ENCODE measurements around the gene CRYBG1.
"Not testable (repeated sequence)": the region's sequence is repeated elsewhere in the genome, so short reads cannot be mapped to it uniquely, and the experiment has no call there.

The CRYBG1 gene

DNA sequence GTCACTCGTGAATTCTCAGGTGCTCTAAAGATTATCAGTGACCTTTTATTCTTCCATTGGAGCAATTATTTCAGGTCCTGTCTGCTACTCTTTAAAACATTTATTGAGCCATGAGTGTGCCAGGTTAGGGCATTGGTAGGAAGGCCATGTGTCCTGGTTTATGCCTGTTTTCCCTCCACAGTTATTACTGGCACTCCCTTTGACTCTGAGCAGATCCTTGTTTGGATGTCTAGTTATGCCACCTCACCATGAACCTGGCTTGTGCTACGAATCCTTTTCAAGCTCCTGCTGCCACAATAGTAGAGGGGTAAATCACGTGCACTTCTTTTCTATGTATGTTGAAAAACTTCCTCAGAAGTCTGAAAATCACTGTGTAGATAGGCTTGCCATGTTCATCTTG lies 27.4 kb downstream of the CRYBG1 start:
- Mint-ChIP-seq H3K4me3 (no peak overlapping the region), H3K9me3 (no peaks in the 10 kb centered on the region), H3K27me3 (no peaks in the 10 kb centered on the region), H3K4me1 (ENCODE audit: low read depth) (peaks cover 8% of the 10 kb centered on the region), H3K27ac (no peak overlapping the region), H3K36me3 (ENCODE audit: low read depth) (no peaks in the 10 kb centered on the region)
- intact Hi-C loops (cut with micrococcal nuclease): no loop called here

DNA sequence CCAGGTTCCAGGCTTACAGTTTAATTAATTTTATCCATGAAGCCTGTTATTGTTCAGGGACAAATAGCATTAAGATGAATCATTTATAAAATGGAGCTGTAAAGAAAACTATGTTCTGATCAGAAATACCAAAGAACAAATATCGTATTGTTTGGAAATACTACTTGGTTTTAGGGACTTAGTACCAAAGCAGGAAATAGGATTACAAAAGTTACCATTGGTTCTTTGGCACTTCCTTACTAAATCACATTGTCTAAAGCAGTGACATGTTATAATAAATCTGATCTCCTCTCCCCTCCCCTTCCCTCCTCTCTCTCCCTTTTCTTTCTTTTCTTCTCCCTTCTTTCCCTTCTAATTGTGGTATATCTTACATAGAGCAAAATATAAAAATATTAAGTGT lies 29.6 kb downstream of the CRYBG1 start:
- Mint-ChIP-seq H3K9me3 (no peaks in the 10 kb centered on the region), H3K36me3 (ENCODE audit: low read depth) (no peaks in the 10 kb centered on the region), H3K27me3 (peaks cover 2% of the 10 kb centered on the region), H3K4me1 (ENCODE audit: low read depth) (no peaks in the 10 kb centered on the region), H3K27ac (no peak overlapping the region), H3K4me3 (no peak overlapping the region)
- intact Hi-C loops (cut with micrococcal nuclease): no loop called here

GRCh38 chr6:106396426-106397220 lies 36.1 kb downstream of the CRYBG1 start:
- Mint-ChIP-seq H3K9me3 (no peaks in the 10 kb centered on the region), H3K36me3 (ENCODE audit: low read depth) (no peaks in the 10 kb centered on the region), H3K27me3 (peaks cover 7% of the 10 kb centered on the region), H3K4me1 (ENCODE audit: low read depth) (no peaks in the 10 kb centered on the region), H3K27ac (no peak overlapping the region), H3K4me3 (no peak overlapping the region)
- intact Hi-C loops (cut with micrococcal nuclease): no loop called here

DNA sequence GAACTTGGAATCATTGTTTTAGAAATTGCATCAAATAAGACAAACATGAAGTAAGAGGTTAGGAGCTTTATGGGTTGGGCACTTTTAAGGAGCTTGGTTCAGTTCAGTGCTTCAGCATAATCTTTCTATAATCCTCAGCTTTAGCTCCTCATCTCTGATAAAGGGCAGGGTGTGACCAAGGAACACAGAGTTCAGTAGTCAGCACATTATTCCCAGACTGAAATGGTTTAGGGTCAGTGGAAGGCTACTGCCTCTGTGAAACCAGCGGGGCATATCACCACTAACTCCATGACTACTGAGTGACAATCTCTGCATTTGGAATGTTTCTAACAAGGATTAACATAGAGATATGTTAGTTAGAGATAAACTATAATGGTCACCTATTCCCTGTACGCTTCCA lies 36.9 kb downstream of the CRYBG1 start:
- no peaks in the 10 kb centered on the region for H3K9me3 Mint-ChIP-seq
- H3K27me3 Mint-ChIP-seq: peaks cover 7% of the 10 kb centered on the region
- intact Hi-C loops (cut with micrococcal nuclease): no loop called here
- no peak overlapping the region for H3K4me3 Mint-ChIP-seq
- no peak overlapping the region for H3K27ac Mint-ChIP-seq
- no peaks in the 10 kb centered on the region for H3K4me1 Mint-ChIP-seq (ENCODE audit: low read depth)
- H3K36me3 Mint-ChIP-seq (ENCODE audit: low read depth): no peaks in the 10 kb centered on the region

GRCh38 chr6:106398621-106399020 lies 38.1 kb downstream of the CRYBG1 start:
- H3K4me1 Mint-ChIP-seq (ENCODE audit: low read depth): no peaks in the 10 kb centered on the region
- no peaks in the 10 kb centered on the region for H3K36me3 Mint-ChIP-seq (ENCODE audit: low read depth)
- intact Hi-C loops (cut with micrococcal nuclease): no loop called here
- no peak overlapping the region for H3K4me3 Mint-ChIP-seq
- no peak overlapping the region for H3K27ac Mint-ChIP-seq
- H3K27me3 Mint-ChIP-seq: peaks cover 7% of the 10 kb centered on the region
- H3K9me3 Mint-ChIP-seq: no peaks in the 10 kb centered on the region

DNA sequence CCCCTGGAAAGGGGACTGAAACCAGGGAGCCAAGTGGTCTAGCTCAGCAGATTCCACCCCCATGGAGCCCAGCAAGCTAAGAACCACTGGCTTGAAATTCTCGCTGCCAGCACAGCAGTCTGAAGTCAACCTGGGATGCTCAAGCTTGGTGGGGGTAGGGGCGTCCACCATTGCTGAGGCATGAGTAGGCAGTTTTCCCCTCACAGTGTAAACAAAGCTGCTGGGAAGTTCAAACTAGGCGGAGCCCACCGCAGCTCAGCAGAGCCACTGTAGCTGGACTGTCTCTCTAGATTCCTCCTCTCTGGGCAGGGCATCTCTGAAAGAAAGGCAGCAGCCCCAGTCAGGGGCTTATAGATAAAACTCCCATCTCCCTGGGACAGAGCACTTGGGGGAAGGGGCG lies 44.5 kb downstream of the CRYBG1 start:
- peaks cover 13% of the 10 kb centered on the region for H3K27me3 Mint-ChIP-seq
- peaks cover 12% of the 10 kb centered on the region for H3K9me3 Mint-ChIP-seq
- H3K36me3 Mint-ChIP-seq (ENCODE audit: low read depth); intact Hi-C loops (cut with micrococcal nuclease); H3K4me3 Mint-ChIP-seq; H3K27ac Mint-ChIP-seq; H3K4me1 Mint-ChIP-seq (ENCODE audit: low read depth): not testable (repeated sequence)

DNA sequence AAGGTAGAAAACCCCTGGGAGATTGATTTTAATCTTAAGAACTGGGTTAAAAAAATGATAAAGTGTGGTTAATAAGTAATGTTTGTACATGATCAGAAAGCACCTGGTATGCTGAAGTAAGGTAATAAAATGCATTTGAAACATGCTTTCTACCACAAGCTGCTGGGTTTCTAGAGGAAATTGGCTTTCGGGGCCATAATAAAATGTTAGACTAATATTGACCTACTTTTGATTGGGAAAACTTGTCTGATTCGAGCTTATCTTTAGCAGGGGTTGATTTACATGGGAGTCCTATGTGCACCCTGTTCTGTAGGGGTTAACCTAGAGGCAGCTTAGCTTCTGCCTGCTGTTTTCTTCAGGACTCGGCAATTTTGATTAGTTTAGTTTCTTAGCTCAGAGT lies 50.5 kb downstream of the CRYBG1 start:
- Mint-ChIP-seq H3K4me1 (ENCODE audit: low read depth) (peaks cover 11% of the 10 kb centered on the region), H3K4me3 (no peak overlapping the region), H3K27ac (no peak overlapping the region)

GRCh38 chr6:106411643-106412200 lies 51.2 kb downstream of the CRYBG1 start:
- no peak overlapping the region for H3K27ac Mint-ChIP-seq

More for the DNA sequence above, 50.5 kb downstream of the CRYBG1 start:
- peaks cover 14% of the 10 kb centered on the region for H3K27me3 Mint-ChIP-seq
- H3K36me3 Mint-ChIP-seq (ENCODE audit: low read depth): no peaks in the 10 kb centered on the region
- H3K9me3 Mint-ChIP-seq: peaks cover 12% of the 10 kb centered on the region
- intact Hi-C loops (cut with micrococcal nuclease): no loop called here

GRCh38 chr6:106413016-106413415 lies 52.5 kb downstream of the CRYBG1 start:
- Mint-ChIP-seq H3K27me3 (peaks cover 10% of the 10 kb centered on the region), H3K4me3 (no peak overlapping the region), H3K4me1 (ENCODE audit: low read depth) (peaks cover 13% of the 10 kb centered on the region), H3K36me3 (ENCODE audit: low read depth) (no peaks in the 10 kb centered on the region), H3K9me3 (peaks cover 1% of the 10 kb centered on the region), H3K27ac (no peak overlapping the region)
- intact Hi-C loops (cut with micrococcal nuclease): no loop called here

More at GRCh38 chr6:106411643-106412200, 51.2 kb downstream of the CRYBG1 start:
- intact Hi-C loops (cut with micrococcal nuclease): no loop called here
- Mint-ChIP-seq H3K36me3 (ENCODE audit: low read depth) (no peaks in the 10 kb centered on the region), H3K4me1 (ENCODE audit: low read depth) (peaks cover 13% of the 10 kb centered on the region), H3K9me3 (peaks cover 12% of the 10 kb centered on the region), H3K4me3 (no peak overlapping the region), H3K27me3 (peaks cover 15% of the 10 kb centered on the region)

GRCh38 chr6:106413722-106414121 lies 53.2 kb downstream of the CRYBG1 start:
- Mint-ChIP-seq H3K27ac (no peak overlapping the region), H3K27me3 (peaks cover 11% of the 10 kb centered on the region), H3K36me3 (ENCODE audit: low read depth) (no peaks in the 10 kb centered on the region), H3K9me3 (no peaks in the 10 kb centered on the region), H3K4me3 (no peak overlapping the region), H3K4me1 (ENCODE audit: low read depth) (peaks cover 13% of the 10 kb centered on the region)
- intact Hi-C loops (cut with micrococcal nuclease): no loop called here

DNA sequence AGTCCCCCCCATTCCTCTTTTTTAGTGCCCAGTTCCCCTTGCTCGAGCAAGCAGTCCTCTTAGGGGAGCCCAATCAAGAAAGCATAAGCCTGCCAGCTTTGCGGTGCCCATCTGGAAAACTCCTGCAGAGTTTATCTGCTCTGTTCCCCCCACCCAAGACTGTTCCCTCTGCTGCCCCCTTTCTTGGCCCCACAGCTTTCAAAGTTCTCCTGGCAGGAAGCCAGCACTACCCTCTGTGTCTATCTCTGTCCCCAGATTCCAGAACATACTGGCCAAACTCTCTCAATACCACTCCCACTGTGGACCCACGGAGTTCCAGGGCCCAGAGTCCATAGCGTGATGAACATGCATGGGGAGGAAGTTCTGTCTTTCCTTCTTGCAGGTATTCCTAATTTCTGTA lies 55.4 kb downstream of the CRYBG1 start:
- no peak overlapping the region for H3K27ac Mint-ChIP-seq
- intact Hi-C loops (cut with micrococcal nuclease): no loop called here
- no peaks in the 10 kb centered on the region for H3K9me3 Mint-ChIP-seq
- H3K36me3 Mint-ChIP-seq (ENCODE audit: low read depth): no peaks in the 10 kb centered on the region
- peaks cover 6% of the 10 kb centered on the region for H3K27me3 Mint-ChIP-seq
- H3K4me1 Mint-ChIP-seq (ENCODE audit: low read depth): peaks cover 13% of the 10 kb centered on the region
- H3K4me3 Mint-ChIP-seq: no peak overlapping the region

GRCh38 chr6:106417572-106418147 lies 57.1 kb downstream of the CRYBG1 start:
- no peak overlapping the region for H3K4me3 Mint-ChIP-seq
- no peak overlapping the region for H3K27ac Mint-ChIP-seq
- peaks cover 13% of the 10 kb centered on the region for H3K4me1 Mint-ChIP-seq (ENCODE audit: low read depth)
- H3K36me3 Mint-ChIP-seq (ENCODE audit: low read depth): no peaks in the 10 kb centered on the region
- intact Hi-C loops (cut with micrococcal nuclease): no loop called here
- H3K27me3 Mint-ChIP-seq: peaks cover 6% of the 10 kb centered on the region
- H3K9me3 Mint-ChIP-seq: no peaks in the 10 kb centered on the region

- H3K4me1 Mint-ChIP-seq (ENCODE audit: low read depth): peaks cover 8% of the 10 kb centered on the region
- intact Hi-C loops (cut with micrococcal nuclease): no loop called here
- no peaks in the 10 kb centered on the region for H3K9me3 Mint-ChIP-seq
Observed at GRCh38 chr6:106419900-106420613, 59.5 kb downstream of the CRYBG1 start.

GRCh38 chr6:106421496-106421895 lies 61.0 kb downstream of the CRYBG1 start:
- intact Hi-C loops (cut with micrococcal nuclease): no loop called here
- no peak overlapping the region for H3K4me3 Mint-ChIP-seq

More at GRCh38 chr6:106419900-106420613, 59.5 kb downstream of the CRYBG1 start:
- H3K27me3 Mint-ChIP-seq: peaks cover 6% of the 10 kb centered on the region
- no peak overlapping the region for H3K27ac Mint-ChIP-seq
- no peaks in the 10 kb centered on the region for H3K36me3 Mint-ChIP-seq (ENCODE audit: low read depth)
- no peak overlapping the region for H3K4me3 Mint-ChIP-seq

More at GRCh38 chr6:106421496-106421895, 61.0 kb downstream of the CRYBG1 start:
- H3K36me3 Mint-ChIP-seq (ENCODE audit: low read depth): no peaks in the 10 kb centered on the region
- H3K4me1 Mint-ChIP-seq (ENCODE audit: low read depth): no peaks in the 10 kb centered on the region
- no peak overlapping the region for H3K27ac Mint-ChIP-seq
- no peaks in the 10 kb centered on the region for H3K9me3 Mint-ChIP-seq
- H3K27me3 Mint-ChIP-seq: peaks cover 1% of the 10 kb centered on the region
